GM12865 (cell line): ENCODE data around the gene ZCCHC17.
A peak's percentile ranks its signal among the peaks of the same experiment; 100 is the strongest.

Experiments used
- DNase-seq: peaks from one replicate; pipeline ENCODE4 v3.0.0; 2010; ENCODE audit warnings: low read depth
- H3K4me3 ChIP-seq: 2 replicates; pipeline ENCODE4 v1.5.1; 2011; ENCODE audit warnings: mild to moderate bottlenecking, low read depth, low read length, control low read depth
- TF ChIP-seq, protein P1 (sequence below): IDR thresholded peaks from 2 replicates; pipeline ENCODE4 v1.5.1; 2011; ENCODE audit warnings: low read length, control low read depth, low read depth, inconsistent platforms; ENCODE audit not compliant: insufficient read depth; ENCODE audit errors: missing control alignments

ZCCHC17 gene, protein sequence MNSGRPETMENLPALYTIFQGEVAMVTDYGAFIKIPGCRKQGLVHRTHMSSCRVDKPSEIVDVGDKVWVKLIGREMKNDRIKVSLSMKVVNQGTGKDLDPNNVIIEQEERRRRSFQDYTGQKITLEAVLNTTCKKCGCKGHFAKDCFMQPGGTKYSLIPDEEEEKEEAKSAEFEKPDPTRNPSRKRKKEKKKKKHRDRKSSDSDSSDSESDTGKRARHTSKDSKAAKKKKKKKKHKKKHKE

DNA sequence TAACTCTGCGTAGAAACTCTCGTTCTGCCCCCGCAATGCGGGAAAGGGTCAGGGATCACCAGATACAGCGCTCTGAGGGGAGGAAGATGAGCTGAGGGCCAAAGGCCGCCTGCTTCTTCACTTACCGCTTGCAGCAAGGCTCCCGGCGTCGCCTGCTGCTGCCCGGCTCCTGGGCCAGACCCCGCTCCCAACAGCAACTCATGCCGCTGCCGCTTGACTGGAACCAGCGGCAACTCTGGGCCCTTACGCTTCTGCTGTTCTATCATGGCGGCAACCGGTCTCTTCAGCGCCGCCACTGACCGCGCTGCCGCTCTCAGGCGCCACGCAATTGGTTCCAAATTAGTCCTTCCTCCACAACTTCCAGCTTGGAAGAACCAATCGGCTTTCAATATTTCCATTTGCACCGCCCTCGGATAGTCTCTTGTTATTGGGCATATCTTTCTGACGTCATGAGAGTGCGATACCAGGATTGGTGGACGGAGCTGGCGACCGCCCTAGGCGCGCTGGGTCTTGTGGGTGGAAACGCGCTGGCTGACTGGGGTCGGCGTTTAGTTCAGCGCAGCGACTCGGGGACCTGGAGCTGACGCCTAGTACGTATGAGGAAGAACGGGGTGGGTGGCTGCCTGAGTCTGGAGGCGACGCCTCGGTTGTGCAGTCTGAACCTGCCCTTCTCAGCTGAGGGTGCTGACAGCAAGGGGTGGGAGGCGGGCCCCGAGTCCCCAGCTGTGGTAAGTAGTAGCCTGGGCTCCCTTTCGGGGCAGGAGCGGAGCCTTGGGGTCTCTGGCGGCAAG lies at the start of gene ZCCHC17, which contains the start of gene SNRNP40:
Gene ZCCHC17, plus strand, starts transcription at position 547 of the 791 bp plus-strand sequence. CDS start 13,067 bp downstream, outside the sequence.
Gene SNRNP40, minus strand, starts transcription at position 303 of the 791 bp plus-strand sequence. Its CDS starts 37 bp downstream, at position 266.
- peak within 1 kb of the TSS; percentile 100 for H3K4me3 ChIP-seq
- TF ChIP-seq, protein P1, sequence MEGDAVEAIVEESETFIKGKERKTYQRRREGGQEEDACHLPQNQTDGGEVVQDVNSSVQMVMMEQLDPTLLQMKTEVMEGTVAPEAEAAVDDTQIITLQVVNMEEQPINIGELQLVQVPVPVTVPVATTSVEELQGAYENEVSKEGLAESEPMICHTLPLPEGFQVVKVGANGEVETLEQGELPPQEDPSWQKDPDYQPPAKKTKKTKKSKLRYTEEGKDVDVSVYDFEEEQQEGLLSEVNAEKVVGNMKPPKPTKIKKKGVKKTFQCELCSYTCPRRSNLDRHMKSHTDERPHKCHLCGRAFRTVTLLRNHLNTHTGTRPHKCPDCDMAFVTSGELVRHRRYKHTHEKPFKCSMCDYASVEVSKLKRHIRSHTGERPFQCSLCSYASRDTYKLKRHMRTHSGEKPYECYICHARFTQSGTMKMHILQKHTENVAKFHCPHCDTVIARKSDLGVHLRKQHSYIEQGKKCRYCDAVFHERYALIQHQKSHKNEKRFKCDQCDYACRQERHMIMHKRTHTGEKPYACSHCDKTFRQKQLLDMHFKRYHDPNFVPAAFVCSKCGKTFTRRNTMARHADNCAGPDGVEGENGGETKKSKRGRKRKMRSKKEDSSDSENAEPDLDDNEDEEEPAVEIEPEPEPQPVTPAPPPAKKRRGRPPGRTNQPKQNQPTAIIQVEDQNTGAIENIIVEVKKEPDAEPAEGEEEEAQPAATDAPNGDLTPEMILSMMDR: no peak
- peak; percentile 98 for DNase-seq

DNA sequence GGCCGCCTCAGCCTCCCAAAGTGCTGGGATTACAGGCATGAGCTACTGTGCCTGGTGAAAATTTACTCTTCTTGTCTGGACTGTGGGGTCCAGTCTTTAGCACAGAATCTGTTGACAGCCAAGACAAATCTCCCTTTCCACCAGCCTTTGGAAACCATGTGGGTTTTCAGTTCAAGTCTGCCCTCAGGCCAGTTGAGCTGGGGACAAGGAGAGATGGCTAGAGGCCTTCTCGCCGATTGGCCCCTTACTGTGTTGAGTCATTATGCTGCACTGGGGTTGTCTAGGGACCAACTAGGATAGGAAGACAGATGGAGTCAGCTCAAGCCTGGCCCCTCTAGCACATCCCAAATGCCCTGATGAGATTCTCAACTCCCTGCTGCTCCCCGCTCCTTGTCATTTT lies 48.6 kb upstream of the ZCCHC17 start:
- TF ChIP-seq, protein P1: no peak
- DNase-seq: no peak
- no peak overlapping the region for H3K4me3 ChIP-seq

DNA sequence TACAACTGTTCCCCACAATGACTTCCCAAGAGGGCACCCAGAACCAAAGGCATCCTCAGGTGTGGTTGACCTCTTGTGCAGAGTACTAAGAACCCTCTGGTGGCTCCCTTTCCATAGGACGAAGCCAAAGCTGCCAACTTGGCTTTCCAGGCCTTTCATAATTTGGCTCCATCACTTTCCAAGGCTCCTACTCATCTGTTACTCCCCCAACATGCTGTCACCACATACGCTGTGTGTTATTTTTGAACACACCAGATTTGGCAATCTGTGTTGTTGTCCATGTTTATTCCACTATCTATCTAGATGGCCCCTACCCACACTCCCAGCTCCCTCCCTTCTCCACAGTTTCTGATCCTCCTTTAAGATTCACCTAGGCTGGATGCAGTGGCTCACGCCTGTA lies 47.0 kb upstream of the ZCCHC17 start:
- no peak overlapping the region for H3K4me3 ChIP-seq
- no peak for DNase-seq

DNA sequence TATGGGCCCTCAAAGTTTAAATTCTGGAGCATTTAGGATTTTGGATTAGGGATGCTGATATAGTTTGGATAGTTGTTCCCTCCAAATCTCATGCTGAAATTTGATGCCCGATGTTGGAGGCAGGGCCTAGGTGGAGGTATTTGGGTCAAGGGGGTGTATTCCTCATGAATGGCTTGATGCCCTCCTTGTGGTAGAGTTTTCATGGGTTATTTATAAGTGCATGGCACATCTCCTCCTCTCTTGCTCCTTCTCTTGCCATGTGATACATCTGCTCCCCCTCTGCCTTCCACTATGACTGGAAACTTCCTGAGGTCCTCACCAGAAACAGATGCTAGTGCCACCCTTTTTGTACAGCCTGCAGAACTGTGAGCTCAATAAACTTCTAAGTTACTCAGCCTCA lies 39.6 kb upstream of the ZCCHC17 start:
- TF ChIP-seq, protein P1: no peak
- DNase-seq: no peak
- no peak overlapping the region for H3K4me3 ChIP-seq

More for the DNA sequence above, 47.0 kb upstream of the ZCCHC17 start:
- TF ChIP-seq, protein P1: no peak

DNA sequence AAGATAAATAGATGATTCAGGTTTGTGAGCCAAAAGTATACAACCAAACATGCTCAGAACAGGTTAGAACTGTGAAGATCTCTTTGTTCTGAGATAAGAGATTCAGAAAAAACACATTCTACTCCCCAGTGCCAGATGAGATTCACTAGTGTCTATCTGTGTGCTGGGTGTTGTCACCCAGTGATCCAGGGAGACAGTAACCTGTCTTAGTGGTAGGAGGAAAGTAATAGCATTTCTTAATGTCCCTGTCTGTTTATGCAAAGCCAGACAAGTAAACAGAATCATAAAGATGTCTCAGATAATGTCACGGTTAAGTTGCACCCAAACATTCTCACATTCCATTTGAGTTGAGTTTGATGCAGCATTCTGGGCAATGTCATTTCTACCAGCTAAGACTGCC lies 38.3 kb upstream of the ZCCHC17 start:
- H3K4me3 ChIP-seq: no peak overlapping the region
- DNase-seq: no peak
- TF ChIP-seq, protein P1: no peak

DNA sequence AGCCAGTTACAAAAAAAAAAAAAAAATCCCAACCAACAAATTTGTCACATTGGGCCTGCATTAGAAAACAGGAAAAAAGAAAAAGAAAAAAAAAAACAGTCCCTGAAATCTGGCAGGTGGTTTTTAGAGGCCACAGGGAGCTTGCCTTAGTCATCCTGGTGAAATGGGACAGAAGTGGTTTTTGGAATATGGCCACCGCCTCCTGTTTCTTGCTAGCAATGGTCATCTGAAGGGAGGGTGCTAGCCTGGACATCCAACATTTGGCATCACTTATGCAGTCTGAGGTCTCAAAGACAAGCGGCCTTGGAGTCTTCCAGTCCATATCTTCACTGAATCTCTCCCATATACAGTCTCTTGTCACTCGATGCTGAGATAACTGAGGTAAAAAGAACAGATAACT lies 37.1 kb upstream of the ZCCHC17 start:
- TF ChIP-seq, protein P1: no peak
- H3K4me3 ChIP-seq: no peak overlapping the region
- DNase-seq: no peak
